H1 (cell line): ENCODE measurements around the gene FARS2. TPM values are rescaled to one million over a fixed set of nuclear protein-coding genes. Genes with fewer than 3 reads are reported as not detected.

Experiments used
- CTCF ChIA-PET: fragments of 300-600 bp; sonication (Branson Sonifier 250); formaldehyde crosslinking; loops from one replicate; lab custom pipeline; 2021; ENCODE audit not compliant: partially characterized antibody; lab: Charles Lee
- POLR2A ChIA-PET: fragments of 300-600 bp; sonication (Branson Sonifier 250); formaldehyde crosslinking; loops from one replicate; lab custom pipeline; 2021; ENCODE audit warnings: inconsistent platforms; ENCODE audit not compliant: partially characterized antibody; lab: Charles Lee
- DNase-seq, 2 experiments: peaks; one replicate each; pipeline versions ENCODE4 v3.0.0 to v3.0.0-alpha.2; 2010 to 2022; ENCODE audit warnings: low spot score in 2 of 2, low read depth in 1 of 2, mixed read lengths in 1 of 2
- FAIRE-seq: peaks from 2 replicates; lab custom pipeline; 2011; peaks lifted over from hg19 to GRCh38; lab: Jason Lieb, UNC
- H2AFZ ChIP-seq: 2 replicates; pipeline ENCODE4 v1.8.1; 2012; ENCODE audit warnings: low read length, inconsistent platforms
- H2AK5ac ChIP-seq: 2 replicates; pipeline ENCODE4 v1.6.1; 2013; ENCODE audit warnings: low read depth, low read length
- H2BK120ac ChIP-seq: replicated peaks from 2 replicates; pipeline ENCODE3; 2013; ENCODE audit warnings: low read depth, low read length, inconsistent platforms
- H2BK12ac ChIP-seq: 2 replicates; pipeline ENCODE4 v1.6.1; 2013; ENCODE audit warnings: low read depth, low read length
- H2BK15ac ChIP-seq: 2 replicates; pipeline ENCODE4 v1.6.1; 2013; ENCODE audit warnings: low read length
- H2BK20ac ChIP-seq: 2 replicates; pipeline ENCODE4 v1.6.1; 2013; ENCODE audit warnings: low read length
- H2BK5ac ChIP-seq: 2 replicates; pipeline ENCODE4 v1.6.1; 2013; ENCODE audit warnings: low read depth, low read length
- H3K14ac ChIP-seq: 2 replicates; pipeline ENCODE4 v1.6.1; 2013; ENCODE audit warnings: inconsistent platforms; ENCODE audit not compliant: insufficient read length
- H3K18ac ChIP-seq: 2 replicates; pipeline ENCODE4 v1.6.1; 2013; ENCODE audit warnings: low read length; ENCODE audit errors: extremely low read depth
- H3K23ac ChIP-seq: 2 replicates; pipeline ENCODE4 v1.6.1; 2013; ENCODE audit warnings: inconsistent platforms; ENCODE audit not compliant: insufficient read length
- H3K23me2 ChIP-seq: 2 replicates; pipeline ENCODE4 v1.6.1; 2013; ENCODE audit warnings: low read depth, low read length
- H3K27ac ChIP-seq: 2 replicates; pipeline ENCODE4 v1.6.1; 2011; ENCODE audit warnings: low read depth, low read length, inconsistent platforms
- H3K27me3 ChIP-seq, 4 experiments: replicated peaks in 1 of 4; 1 replicate in 1 of 4; 2 replicates in 3 of 4; pipeline versions ENCODE4 v1.6.1 to v1.8.1; 2011 to 2013; ENCODE audit warnings: low read length in 3 of 4, mild to moderate bottlenecking in 3 of 4, inconsistent platforms in 2 of 4, mixed read lengths in 2 of 4, moderate library complexity in 1 of 4; ENCODE audit not compliant: control insufficient read depth in 3 of 4, insufficient read depth in 3 of 4; ENCODE audit errors: extremely low read depth in 1 of 4
- H3K36me3 ChIP-seq, 4 experiments: 2 replicates each; pipeline versions ENCODE4 v1.6.1 to v1.8.1; 2011 to 2013; ENCODE audit warnings: mild to moderate bottlenecking in 4 of 4, low read length in 3 of 4, moderate library complexity in 2 of 4, control low read depth in 1 of 4, inconsistent platforms in 1 of 4; ENCODE audit not compliant: insufficient read depth in 4 of 4, control insufficient read depth in 2 of 4
- H3K4ac ChIP-seq: replicated peaks from 2 replicates; pipeline ENCODE3; 2013; ENCODE audit warnings: low read length, low read depth, mixed read lengths, inconsistent platforms; ENCODE audit not compliant: insufficient read length
- H3K4me1 ChIP-seq, 4 experiments: replicated peaks in 1 of 4; 1 replicate in 1 of 4; 2 replicates in 3 of 4; pipeline versions ENCODE4 v1.6.1 to v1.8.1; 2011 to 2013; ENCODE audit warnings: low read length in 3 of 4, inconsistent platforms in 2 of 4, mixed read lengths in 1 of 4; ENCODE audit not compliant: insufficient read depth in 4 of 4, control insufficient read depth in 3 of 4
- H3K4me2 ChIP-seq, 2 experiments: 2 replicates each; pipeline versions ENCODE4 v1.6.1 to v1.8.1; 2011 to 2013; ENCODE audit warnings: low read depth in 2 of 2, low read length in 2 of 2, control low read depth in 1 of 2, inconsistent platforms in 1 of 2, mild to moderate bottlenecking in 1 of 2; ENCODE audit not compliant: insufficient read depth in 1 of 2
- H3K4me3 ChIP-seq, 4 experiments: fragments of 200-600, 300-600 bp in 1 of 4; sonication (generic), shearing (Covaris generic), sonication (Bioruptor Twin) in 1 of 4; 2 replicates each; pipeline versions ENCODE4 v1.5.1 to v1.8.1; 2011 to 2016; ENCODE audit warnings: low read length in 4 of 4, low read depth in 3 of 4, control low read depth in 2 of 4, inconsistent platforms in 2 of 4, mild to moderate bottlenecking in 2 of 4, mixed read lengths in 1 of 4, moderate library complexity in 1 of 4; ENCODE audit not compliant: insufficient read depth in 2 of 4; ENCODE audit errors: extremely low read depth in 1 of 4
- H3K56ac ChIP-seq: replicated peaks from 2 replicates; pipeline ENCODE3; 2013; ENCODE audit warnings: low read depth, mild to moderate bottlenecking, mixed read lengths, low read length, inconsistent platforms; ENCODE audit not compliant: insufficient read length
- H3K79me1 ChIP-seq: 2 replicates; pipeline ENCODE4 v1.6.1; 2013; ENCODE audit warnings: low read depth, low read length, control low read depth
- H3K79me2 ChIP-seq, 2 experiments: 2 replicates each; pipeline versions ENCODE4 v1.6.1 to v1.8.1; 2012 to 2013; ENCODE audit warnings: low read length in 2 of 2, mild to moderate bottlenecking in 2 of 2, inconsistent platforms in 1 of 2; ENCODE audit not compliant: insufficient read depth in 2 of 2, control insufficient read depth in 1 of 2
- H3K9ac ChIP-seq, 4 experiments: replicated peaks in 1 of 4; 1 replicate in 1 of 4; 2 replicates in 3 of 4; pipeline versions ENCODE4 v1.6.1 to v1.8.1; 2011 to 2013; ENCODE audit warnings: low read depth in 3 of 4, low read length in 3 of 4, control low read depth in 2 of 4, mild to moderate bottlenecking in 2 of 4, moderate library complexity in 2 of 4, inconsistent platforms in 1 of 4; ENCODE audit errors: extremely low read depth in 1 of 4
- H3K9me3 ChIP-seq, 2 experiments: 2 replicates each; pipeline versions ENCODE4 v1.6.1 to v1.8.1; 2012 to 2013; ENCODE audit warnings: mild to moderate bottlenecking in 2 of 2, moderate library complexity in 2 of 2, control low read depth in 1 of 2, inconsistent platforms in 1 of 2, low read depth in 1 of 2, low read length in 1 of 2, mixed read lengths in 1 of 2; ENCODE audit not compliant: insufficient read depth in 2 of 2
- H4K20me1 ChIP-seq, 2 experiments: replicated peaks in 1 of 2; 2 replicates each; pipeline versions ENCODE3 to v1.8.1; 2011 to 2013; ENCODE audit warnings: inconsistent platforms in 2 of 2, low read length in 2 of 2, mild to moderate bottlenecking in 1 of 2; ENCODE audit not compliant: insufficient read depth in 2 of 2, control insufficient read depth in 1 of 2
- H4K5ac ChIP-seq: 2 replicates; pipeline ENCODE4 v1.6.1; 2013; ENCODE audit warnings: low read length, low read depth, mixed read lengths, inconsistent platforms; ENCODE audit not compliant: insufficient read length
- H4K8ac ChIP-seq: 2 replicates; pipeline ENCODE4 v1.8.0; 2013; ENCODE audit warnings: mild to moderate bottlenecking, moderate library complexity, low read length, inconsistent platforms; ENCODE audit not compliant: insufficient read depth; ENCODE audit errors: extremely low read depth
- H4K91ac ChIP-seq: replicated peaks from 2 replicates; pipeline ENCODE3; 2013; ENCODE audit warnings: low read length, mixed read lengths, inconsistent platforms; ENCODE audit not compliant: insufficient read length
- BACH1 ChIP-seq: IDR thresholded peaks from 2 replicates; pipeline ENCODE4 v1.6.1; 2012; ENCODE audit warnings: low read length, improper control_type of control experiment
- CBX5 ChIP-seq: fragments of 300-800, 300-1000 bp; sonication (generic); IDR thresholded peaks from 2 replicates; pipeline ENCODE4 v1.7.1; 2016; ENCODE audit warnings: antibody characterized with exemption, low read length, low read depth
- CHD2 ChIP-seq: IDR thresholded peaks from 2 replicates; pipeline ENCODE4 v1.6.1; 2012; ENCODE audit warnings: low read length, improper control_type of control experiment
- CTBP2 ChIP-seq: IDR thresholded peaks from 2 replicates; pipeline ENCODE4 v1.7.0; 2011; ENCODE audit warnings: borderline replicate concordance, mild to moderate bottlenecking, moderate library complexity, mixed read lengths, low read length; ENCODE audit not compliant: insufficient read depth, insufficient read length
- FOSL1 ChIP-seq: IDR thresholded peaks from 2 replicates; pipeline ENCODE4 v1.6.1; 2011; ENCODE audit warnings: mild to moderate bottlenecking, low read depth, low read length, moderate library complexity; ENCODE audit not compliant: insufficient read depth
- NANOG ChIP-seq: IDR thresholded peaks from 2 replicates; pipeline ENCODE4 v1.6.1; 2011; ENCODE audit warnings: low read length, low read depth, mild to moderate bottlenecking, inconsistent platforms; ENCODE audit not compliant: insufficient read depth, poor library complexity, severe bottlenecking
- POLR2AphosphoS5 ChIP-seq: IDR thresholded peaks from 2 replicates; pipeline ENCODE4 v1.6.1; 2011; ENCODE audit warnings: low read depth, low read length
- SIN3A ChIP-seq, 2 experiments: IDR thresholded peaks in 1 of 2; conservative IDR thresholded peaks in 1 of 2; 2 replicates each; pipeline ENCODE4 v1.6.1; 2011 to 2012; ENCODE audit warnings: low read length in 2 of 2, improper control_type of control experiment in 1 of 2, low read depth in 1 of 2, mild to moderate bottlenecking in 1 of 2
- SIRT6 ChIP-seq: IDR thresholded peaks from one replicate; pipeline ENCODE4 v1.7.1; 2012; ENCODE audit warnings: low read length, inconsistent platforms
- SUZ12 ChIP-seq: fragments of 200-600 bp; sonication (generic); IDR thresholded peaks from 2 replicates; pipeline ENCODE4 v1.6.1; 2012; ENCODE audit warnings: mild to moderate bottlenecking, inconsistent platforms, low read length, moderate library complexity, mixed read lengths
- TAF1 ChIP-seq: IDR thresholded peaks from 2 replicates; pipeline ENCODE4 v1.6.1; 2011; ENCODE audit warnings: mild to moderate bottlenecking, low read depth, low read length
- YY1 ChIP-seq: IDR thresholded peaks from 2 replicates; pipeline ENCODE4 v1.6.1; 2011; ENCODE audit warnings: low read depth, mild to moderate bottlenecking, low read length
- WGBS, 2 experiments: shearing (Covaris generic) in 1 of 2; methylation state at CpG; one replicate each; pipeline versions ENCODE4 v1.1.6 to v1.1.7; 2013 to 2015; ENCODE audit warnings: low lambda C conversion rate in 2 of 2, mixed read lengths in 2 of 2, inconsistent platforms in 1 of 2, low coverage in 1 of 2, missing lambda C conversion rate in 1 of 2; ENCODE audit not compliant: insufficient replicate concordance in 2 of 2, insufficient coverage in 1 of 2, insufficient read length in 1 of 2; ENCODE audit errors: extremely low coverage in 1 of 2, missing lambda C conversion rate in 1 of 2; 5-methylcytosine and 5-hydroxymethylcytosine counted together
- polyA plus RNA-seq, 7 experiments: library from polyadenylated mRNA; depleted of rRNA in 3 of 7; stranded (reverse) in 5 of 7; unstranded in 2 of 7; fragments of >200 nt in 5 of 7; fragments of 200-250 nt in 2 of 7; gene quantifications; 1 replicate in 5 of 7; 2 replicates in 1 of 7; 4 replicates in 1 of 7; pipeline versions ENCODE4 v1.2.1 to v1.2.3, GENCODE V29; 2011 to 2013; ENCODE audit warnings: missing spikeins in 2 of 7, mixed read lengths in 2 of 7
- total RNA-seq: library from RNA; stranded (reverse); fragmentation: NEBNext Ultra II Directional; extraction: Animal tissue kit (Norgen Biotek cat#: 25700); gene quantifications from 2 replicates; pipeline ENCODE4 v1.2.1, GENCODE V29; 2021

The FARS2 gene
- total and polyA plus RNA-seq, 2 of the 8 experiments (the other 6 are each of a cell fraction or from before 2014, with no cell fraction given), result 11.7 to 14.4 TPM

DNA sequence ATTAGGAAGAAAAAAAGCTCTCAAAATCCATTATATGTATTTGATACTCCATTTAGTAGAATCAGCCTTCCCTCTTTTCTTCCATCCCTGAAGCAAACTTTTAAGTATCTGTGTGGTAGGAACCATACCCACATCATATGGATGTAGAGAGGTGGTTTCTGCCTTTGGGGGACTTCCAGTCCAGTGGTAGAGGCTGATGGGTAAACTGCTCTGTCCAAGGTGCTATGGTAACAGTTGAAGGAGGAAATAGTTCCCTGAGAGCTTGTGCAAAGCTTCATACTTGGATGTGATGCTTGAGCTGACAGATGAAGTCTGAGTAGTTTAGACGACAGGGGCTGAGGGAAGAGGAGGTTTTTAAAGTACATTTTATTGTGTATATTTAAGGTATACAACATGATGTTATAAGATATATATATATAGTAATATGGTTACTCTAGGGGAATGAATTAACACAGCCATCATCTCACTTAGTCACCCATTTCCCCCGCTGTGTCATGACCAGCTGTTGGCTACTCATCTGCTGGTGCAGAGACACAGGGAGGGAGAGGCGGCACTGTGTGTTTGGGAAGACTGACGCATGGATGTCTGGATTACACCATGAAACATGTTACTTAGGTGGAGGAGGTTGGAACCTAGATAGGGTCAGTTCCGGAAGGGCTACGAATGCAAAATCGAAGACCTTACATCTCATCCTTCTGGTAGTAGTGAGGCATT lies 185.2 kb downstream of the FARS2 start:
- H3K4me1 ChIP-seq, result peaks cover 0 to 3% (median 0%) of the 10 kb centered on the region in 4 experiments; a peak in 2 of 7 replicates
- no peak overlapping the region for H2BK5ac ChIP-seq
- no peak overlapping the region for H3K4me3 ChIP-seq
- no peak overlapping the region for H3K4me2 ChIP-seq
- no peak for FAIRE-seq
- no peaks in the 10 kb centered on the region for H4K20me1 ChIP-seq
- H2BK15ac ChIP-seq, result no peak overlapping the region
- H3K9me3 ChIP-seq, result no peaks in the 10 kb centered on the region
- no peak overlapping the region for H3K14ac ChIP-seq
- POLR2A ChIA-PET, result no interaction called here
- H2BK20ac ChIP-seq, result no peak overlapping the region
- H3K27me3 ChIP-seq, result no peaks in the 10 kb centered on the region
- no peak overlapping the region for H3K23ac ChIP-seq
- H4K5ac ChIP-seq, result no peak overlapping the region
- H2BK120ac ChIP-seq, result no peak overlapping the region
- TF ChIP-seq BACH1 (no peak), SUZ12 (no peak), NANOG (no peak), POLR2AphosphoS5 (no peak), FOSL1 (no peak), TAF1 (no peak), CTBP2 (no peak), YY1 (no peak), SIRT6 (no peak), SIN3A (conservative IDR thresholded peaks at IDR 0.05 in 1 of 2, IDR thresholded peaks at IDR 0.05 in 1 of 2; ENCODE audit: low read depth in 1 of 2, low read length in 2 of 2) (no peak), CBX5 (no peak), CHD2 (no peak)
- TF ChIP-seq, all 59 proteins: peak for 0
- Histone ChIP-seq H3K9ac (no peak overlapping the region), H2AK5ac (no peak overlapping the region), H3K23me2 (no peaks in the 10 kb centered on the region), H2AFZ (no peak overlapping the region), H4K8ac (no peak overlapping the region), H3K27ac (no peak overlapping the region), H3K79me1 (peaks cover 2% of the 10 kb centered on the region; the same call in 1 of the 2 replicates), H3K56ac (no peak overlapping the region), H3K36me3 (no peaks in the 10 kb centered on the region), H2BK12ac (no peak overlapping the region), H3K4ac (no peak overlapping the region), H3K79me2 (no peaks in the 10 kb centered on the region), H3K18ac (no peak overlapping the region), H4K91ac (no peak overlapping the region)
- DNase-seq, result no peak
- WGBS, 2 experiments, result 95% methylated on average over 7 of the region's 7 CpGs; no CpG with 5 or more reads in 1 of the 2 experiments
- CTCF ChIA-PET, result interaction anchor here (0.9 to 1.8 kb wide), 3 partner anchors 24 to 265 kb away, joined by 3 to 7 read pairs (median 3); no protein-coding TSS in a partner anchor
